ENCODE results near the gene C1QTNF12. TPM values are rescaled to one million over a fixed set of nuclear protein-coding genes. Genes with fewer than 3 reads are reported as not detected.
"Not testable (repeated sequence)": the region's sequence is repeated elsewhere in the genome, so short reads cannot be mapped to it uniquely, and the experiment has no call there.

C1QTNF12 gene
- polyA plus RNA-seq, 1 donor: 3.6 TPM

- DNase-seq: no peak
Observed at GRCh38 chr1:1197551-1198422, 48.7 kb downstream of the C1QTNF12 start.

- DNase-seq: no peak
Observed at GRCh38 chr1:1197188-1197500, 49.4 kb downstream of the C1QTNF12 start.

- DNase-seq: no peak
Observed at GRCh38 chr1:1196431-1197187, 49.9 kb downstream of the C1QTNF12 start.

GRCh38 chr1:1195726-1196125, 50.8 kb downstream of the C1QTNF12 start:
- DNase-seq: not testable (repeated sequence)

- no peak for DNase-seq
Observed at GRCh38 chr1:1194723-1195122, 51.8 kb downstream of the C1QTNF12 start.

Other genes with a start within 250 kb of the C1QTNF12 start
- 24.1 TPM for gene HES4, start 246.6 kb downstream of the C1QTNF12 start, polyA plus RNA-seq (ENCODE audit: insufficient read length)
- gene ISG15, start 233.2 kb downstream of the C1QTNF12 start, polyA plus RNA-seq (ENCODE audit: insufficient read length): 8.9 TPM
- 51.3 TPM for gene AGRN, start 226.6 kb downstream of the C1QTNF12 start, polyA plus RNA-seq (ENCODE audit: insufficient read length)
- gene RNF223, start 172.4 kb downstream of the C1QTNF12 start, polyA plus RNA-seq (ENCODE audit: insufficient read length): 0.31 TPM
- 7.8 TPM for gene C1orf159, start 130.6 kb downstream of the C1QTNF12 start, polyA plus RNA-seq (ENCODE audit: insufficient read length)
- gene TTLL10, start 72.8 kb downstream of the C1QTNF12 start, polyA plus RNA-seq (ENCODE audit: insufficient read length): 0.25 TPM
- gene TNFRSF18, start 40.1 kb downstream of the C1QTNF12 start, polyA plus RNA-seq (ENCODE audit: insufficient read length): 4.1 TPM
- gene TNFRSF4, start 32.6 kb downstream of the C1QTNF12 start, polyA plus RNA-seq (ENCODE audit: insufficient read length): 3.2 TPM
- gene SDF4, start 14.7 kb downstream of the C1QTNF12 start, polyA plus RNA-seq (ENCODE audit: insufficient read length): 92.9 TPM
- gene B3GALT6, start 14.5 kb downstream of the C1QTNF12 start, polyA plus RNA-seq (ENCODE audit: insufficient read length): 20.0 TPM
- 39.1 TPM for gene UBE2J2, start 27.1 kb upstream of the C1QTNF12 start, polyA plus RNA-seq (ENCODE audit: insufficient read length)
- 5.4 TPM for gene SCNN1D, start 33.7 kb upstream of the C1QTNF12 start, polyA plus RNA-seq (ENCODE audit: insufficient read length)
- gene ACAP3, start 61.2 kb upstream of the C1QTNF12 start, polyA plus RNA-seq (ENCODE audit: insufficient read length): 54.6 TPM
- gene PUSL1, start 61.9 kb upstream of the C1QTNF12 start, polyA plus RNA-seq (ENCODE audit: insufficient read length): 7.0 TPM
- gene INTS11, start 77.9 kb upstream of the C1QTNF12 start, polyA plus RNA-seq (ENCODE audit: insufficient read length): 87.7 TPM
- 20.2 TPM for gene CPTP, start 78.1 kb upstream of the C1QTNF12 start, polyA plus RNA-seq (ENCODE audit: insufficient read length)
- 3.9 TPM for gene TAS1R3, start 84.6 kb upstream of the C1QTNF12 start, polyA plus RNA-seq (ENCODE audit: insufficient read length)
- 54.3 TPM for gene DVL1, start 102.7 kb upstream of the C1QTNF12 start, polyA plus RNA-seq (ENCODE audit: insufficient read length)
- 73.1 TPM for gene MXRA8, start 111.8 kb upstream of the C1QTNF12 start, polyA plus RNA-seq (ENCODE audit: insufficient read length)
- 71.7 TPM for gene AURKAIP1, start 128.5 kb upstream of the C1QTNF12 start, polyA plus RNA-seq (ENCODE audit: insufficient read length)
- 174 TPM for gene CCNL2, start 152.6 kb upstream of the C1QTNF12 start, polyA plus RNA-seq (ENCODE audit: insufficient read length)
- 91.1 TPM for gene MRPL20, start 160.6 kb upstream of the C1QTNF12 start, polyA plus RNA-seq (ENCODE audit: insufficient read length)
- gene ANKRD65, start 174.6 kb upstream of the C1QTNF12 start, polyA plus RNA-seq (ENCODE audit: insufficient read length): 24.7 TPM
- gene VWA1, start 189.0 kb upstream of the C1QTNF12 start, polyA plus RNA-seq (ENCODE audit: insufficient read length): 72.5 TPM
- 0.90 TPM for gene ATAD3C, start 203.0 kb upstream of the C1QTNF12 start, polyA plus RNA-seq (ENCODE audit: insufficient read length)
- 13.0 TPM for gene ATAD3B, start 225.0 kb upstream of the C1QTNF12 start, polyA plus RNA-seq (ENCODE audit: insufficient read length)

Data from hindlimb muscle (tissue), 1 donor.